ENCODE data around the gene FKTN.

Gene FKTN

GRCh38 chr9:105633411-105633810 lies 75.5 kb downstream of the FKTN start:
- Histone ChIP-seq H3K27me3 (ENCODE audit: insufficient read depth, low read depth, severe bottlenecking) (no peaks in the 10 kb centered on the region), H3K27ac (peak overlapping the region; percentile 70), H3K4me3 (ENCODE audit: low read depth, low read length) (peak overlapping the region; percentile 13), H3K9me3 (ENCODE audit: severe bottlenecking) (no peaks in the 10 kb centered on the region), H3K36me3 (no peaks in the 10 kb centered on the region)
- TF ChIP-seq CTCF (IDR thresholded peaks at IDR 0.05; ENCODE audit: low read depth, low read length): peak; percentile 12; the same call in 1 of the 2 replicates
- peak; percentile 92 for DNase-seq

- H3K27me3 ChIP-seq (ENCODE audit: insufficient read depth, low read depth, severe bottlenecking): no peaks in the 10 kb centered on the region
- no peaks in the 10 kb centered on the region for H3K9me3 ChIP-seq (ENCODE audit: severe bottlenecking)
- no peak overlapping the region for H3K4me3 ChIP-seq (ENCODE audit: low read depth, low read length)
- no peak overlapping the region for H3K27ac ChIP-seq
- no peak for TF ChIP-seq CTCF (IDR thresholded peaks at IDR 0.05; ENCODE audit: low read depth, low read length)
- DNase-seq: no peak
- H3K36me3 ChIP-seq: no peaks in the 10 kb centered on the region; the same call in 1 of the 2 replicates
Observed at GRCh38 chr9:105636331-105636730, 78.4 kb downstream of the FKTN start.

- H3K4me3 ChIP-seq (ENCODE audit: low read depth, low read length): no peak overlapping the region
- no peaks in the 10 kb centered on the region for H3K27me3 ChIP-seq (ENCODE audit: insufficient read depth, low read depth, severe bottlenecking)
- no peak overlapping the region for H3K27ac ChIP-seq
- TF ChIP-seq CTCF (IDR thresholded peaks at IDR 0.05; ENCODE audit: low read depth, low read length): peak; percentile 62
- H3K36me3 ChIP-seq: no peaks in the 10 kb centered on the region; the same call in 1 of the 2 replicates
- no peak for DNase-seq
- H3K9me3 ChIP-seq (ENCODE audit: severe bottlenecking): peaks cover 11% of the 10 kb centered on the region
Observed at GRCh38 chr9:105637787-105638395, 80.0 kb downstream of the FKTN start.

- H3K9me3 ChIP-seq (ENCODE audit: severe bottlenecking): peaks cover 12% of the 10 kb centered on the region
- no peaks in the 10 kb centered on the region for H3K27me3 ChIP-seq (ENCODE audit: insufficient read depth, low read depth, severe bottlenecking)
- H3K4me3 ChIP-seq (ENCODE audit: low read depth, low read length): no peak overlapping the region
- no peak for TF ChIP-seq CTCF (IDR thresholded peaks at IDR 0.05; ENCODE audit: low read depth, low read length)
- no peak for DNase-seq
- H3K27ac ChIP-seq: no peak overlapping the region
- H3K36me3 ChIP-seq: no peaks in the 10 kb centered on the region; the same call in 1 of the 2 replicates
Observed at GRCh38 chr9:105639936-105640335, 82.0 kb downstream of the FKTN start.

GRCh38 chr9:105643795-105644194 lies 85.9 kb downstream of the FKTN start:
- no peak for DNase-seq
- no peak overlapping the region for H3K27ac ChIP-seq
- no peak for TF ChIP-seq CTCF (IDR thresholded peaks at IDR 0.05; ENCODE audit: low read depth, low read length)
- H3K4me3 ChIP-seq (ENCODE audit: low read depth, low read length): no peak overlapping the region
- H3K9me3 ChIP-seq (ENCODE audit: severe bottlenecking): peaks cover 12% of the 10 kb centered on the region
- no peaks in the 10 kb centered on the region; the same call in 1 of the 2 replicates for H3K36me3 ChIP-seq
- no peaks in the 10 kb centered on the region for H3K27me3 ChIP-seq (ENCODE audit: insufficient read depth, low read depth, severe bottlenecking)
